Keratinocyte (primary cell): ENCODE measurements around the gene TSHZ2.

Experiments
- EZH2 ChIP-seq: IDR thresholded peaks from one replicate; pipeline ENCODE4 v1.6.1; 2012; ENCODE audit warnings: inconsistent platforms, mild to moderate bottlenecking, low read length, moderate library complexity
- TF ChIP-seq, protein P1 (sequence below), 3 experiments: IDR thresholded peaks in 1 of 3; conservative IDR thresholded peaks in 1 of 3; optimal IDR thresholded peaks in 1 of 3; 2 replicates in 2 of 3; 3 replicates in 1 of 3; pipeline versions ENCODE3 to v1.5.1; 2011; ENCODE audit warnings: low read length in 3 of 3, mild to moderate bottlenecking in 3 of 3, moderate library complexity in 2 of 3, control low read depth in 1 of 3, inconsistent platforms in 1 of 3; ENCODE audit not compliant: insufficient read depth in 2 of 3; ENCODE audit errors: extremely low read depth in 1 of 3

DNA sequence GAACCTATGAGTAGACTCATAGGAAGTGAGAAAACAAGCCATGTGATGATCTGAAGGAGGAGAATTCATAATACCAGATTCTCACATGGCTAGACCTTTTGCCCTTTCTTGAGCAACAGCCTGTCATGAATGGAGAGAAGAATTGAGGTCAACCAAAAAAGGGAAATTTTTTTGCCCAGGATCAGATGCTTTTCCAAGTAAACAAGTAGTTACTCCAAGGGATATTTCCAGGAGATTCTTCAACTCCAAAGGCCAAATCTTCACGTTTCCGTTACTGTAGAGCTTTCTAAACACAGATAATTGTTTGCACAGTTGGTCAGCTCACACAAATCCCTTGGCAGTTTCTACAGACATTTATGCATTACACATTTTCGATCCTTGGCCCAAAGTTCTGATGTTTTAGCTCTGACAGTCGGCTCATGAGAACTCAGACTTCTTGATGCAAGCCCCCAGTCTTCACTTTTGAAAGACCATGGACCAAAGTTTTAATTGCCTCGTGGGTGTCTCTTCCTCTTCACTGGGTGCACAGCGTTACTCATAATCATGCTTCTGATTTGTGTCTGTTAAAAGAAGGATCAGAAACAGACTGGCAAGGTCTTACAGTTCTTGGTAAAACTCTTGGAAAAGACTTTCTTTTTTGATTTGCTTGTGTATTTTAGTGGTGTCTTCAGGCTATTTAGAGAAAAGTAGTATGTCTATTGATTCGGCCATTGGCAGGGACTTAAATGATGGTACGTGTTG lies 115.0 kb downstream of the TSHZ2 start:
- TF ChIP-seq, protein P1, sequence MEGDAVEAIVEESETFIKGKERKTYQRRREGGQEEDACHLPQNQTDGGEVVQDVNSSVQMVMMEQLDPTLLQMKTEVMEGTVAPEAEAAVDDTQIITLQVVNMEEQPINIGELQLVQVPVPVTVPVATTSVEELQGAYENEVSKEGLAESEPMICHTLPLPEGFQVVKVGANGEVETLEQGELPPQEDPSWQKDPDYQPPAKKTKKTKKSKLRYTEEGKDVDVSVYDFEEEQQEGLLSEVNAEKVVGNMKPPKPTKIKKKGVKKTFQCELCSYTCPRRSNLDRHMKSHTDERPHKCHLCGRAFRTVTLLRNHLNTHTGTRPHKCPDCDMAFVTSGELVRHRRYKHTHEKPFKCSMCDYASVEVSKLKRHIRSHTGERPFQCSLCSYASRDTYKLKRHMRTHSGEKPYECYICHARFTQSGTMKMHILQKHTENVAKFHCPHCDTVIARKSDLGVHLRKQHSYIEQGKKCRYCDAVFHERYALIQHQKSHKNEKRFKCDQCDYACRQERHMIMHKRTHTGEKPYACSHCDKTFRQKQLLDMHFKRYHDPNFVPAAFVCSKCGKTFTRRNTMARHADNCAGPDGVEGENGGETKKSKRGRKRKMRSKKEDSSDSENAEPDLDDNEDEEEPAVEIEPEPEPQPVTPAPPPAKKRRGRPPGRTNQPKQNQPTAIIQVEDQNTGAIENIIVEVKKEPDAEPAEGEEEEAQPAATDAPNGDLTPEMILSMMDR (optimal IDR thresholded peaks at IDR 0.05 in 1 of 3, IDR thresholded peaks at IDR 0.05 in 1 of 3, conservative IDR thresholded peaks at IDR 0.05 in 1 of 3; ENCODE audit: extremely low read depth in 1 of 3, insufficient read depth in 2 of 3, low read length in 3 of 3), result no peak
- no peak for TF ChIP-seq EZH2
